Aorta (tissue), 5 donors: ENCODE data around the gene SPRED3. TPM values are rescaled to one million over a fixed set of nuclear protein-coding genes. Genes with fewer than 3 reads are reported as not detected.

Source experiments
- ATAC-seq: fragments of 200-7000 bp; cut with Tn5 transposase; one replicate; pipeline ENCODE4 v1.9.1; 2022; ENCODE audit warnings: moderate library complexity; ENCODE audit not compliant: low FRiP score
- DNase-seq, 2 donors: peaks; one replicate each; pipeline ENCODE4 v3.0.0-alpha.2; 2020
- H3K27ac ChIP-seq, 2 donors: one replicate each; pipeline ENCODE4 v1.5.1; 2013; ENCODE audit warnings: low read length in 2 of 2, mild to moderate bottlenecking in 2 of 2, moderate library complexity in 2 of 2, control low read depth in 1 of 2, inconsistent platforms in 1 of 2, low read depth in 1 of 2
- H3K27me3 ChIP-seq, 2 donors: one replicate each; pipeline ENCODE4 v1.6.1; 2013; ENCODE audit warnings: control low read depth in 1 of 2, low read length in 1 of 2, mild to moderate bottlenecking in 1 of 2, moderate library complexity in 1 of 2; ENCODE audit not compliant: insufficient read depth in 2 of 2, control insufficient read depth in 1 of 2
- H3K36me3 ChIP-seq, 2 donors: one replicate each; pipeline ENCODE4 v1.6.1; 2013; ENCODE audit warnings: control low read depth in 1 of 2, low read length in 1 of 2, mild to moderate bottlenecking in 1 of 2; ENCODE audit not compliant: insufficient read depth in 2 of 2, control insufficient read depth in 1 of 2
- H3K4me1 ChIP-seq, 2 donors: one replicate each; pipeline ENCODE4 v1.6.1; 2013; ENCODE audit warnings: low read length in 2 of 2, control low read depth in 1 of 2, mild to moderate bottlenecking in 1 of 2, moderate library complexity in 1 of 2; ENCODE audit not compliant: insufficient read depth in 2 of 2, control insufficient read depth in 1 of 2
- H3K4me3 ChIP-seq, 2 donors: one replicate each; pipeline ENCODE4 v1.5.1; 2013; ENCODE audit warnings: low read length in 2 of 2, control low read depth in 1 of 2, mild to moderate bottlenecking in 1 of 2
- H3K9me3 ChIP-seq: one replicate; pipeline ENCODE4 v1.6.1; 2013; ENCODE audit warnings: mild to moderate bottlenecking, low read length; ENCODE audit not compliant: control insufficient read depth
- WGBS, 2 donors: extraction: QIAGEN DNeasy Blood & Tissue Kit; methylation state at CpG; one replicate each; pipeline ENCODE4 v1.1.7; 2013; 5-methylcytosine and 5-hydroxymethylcytosine counted together
- intact Hi-C, 2 donors: fragments of 100-400 bp; cut with DNase I; formaldehyde crosslinking; loops; one replicate each; pipeline versions ENCODE4 v1.14.2 to v1.15.0; 2022
- polyA plus RNA-seq, 2 donors: library from polyadenylated mRNA; stranded (reverse); fragments of 200-250 nt; gene quantifications; one replicate each; pipeline ENCODE4 v1.2.3, GENCODE V29; 2013
- total RNA-seq, 2 donors: library from RNA; stranded (reverse); fragmentation: NEBNext Ultra II Directional; extraction: Animal tissue kit (Norgen Biotek cat#: 25700); gene quantifications; one replicate each; pipeline ENCODE4 v1.2.1, GENCODE V29; 2021
- donor health status: healthy with polysubstance abuse.
- donor health status: Bipolar disorder and iron deficiency.
- donor health status: DM: no; HTN: no; CAD: no.
- donor health status: DM: no; HTN: no; CAD: no.
- donor health status: DM: yes; HTN: yes; CAD: no.

SPRED3 gene
- total and polyA plus RNA-seq, 4 donors = 1.9 to 26.1 (median 15.5) TPM

GRCh38 chr19:38355728-38356725 is 32.5 kb upstream of the SPRED3 start:
- H3K27ac ChIP-seq = no peak overlapping the region

DNA sequence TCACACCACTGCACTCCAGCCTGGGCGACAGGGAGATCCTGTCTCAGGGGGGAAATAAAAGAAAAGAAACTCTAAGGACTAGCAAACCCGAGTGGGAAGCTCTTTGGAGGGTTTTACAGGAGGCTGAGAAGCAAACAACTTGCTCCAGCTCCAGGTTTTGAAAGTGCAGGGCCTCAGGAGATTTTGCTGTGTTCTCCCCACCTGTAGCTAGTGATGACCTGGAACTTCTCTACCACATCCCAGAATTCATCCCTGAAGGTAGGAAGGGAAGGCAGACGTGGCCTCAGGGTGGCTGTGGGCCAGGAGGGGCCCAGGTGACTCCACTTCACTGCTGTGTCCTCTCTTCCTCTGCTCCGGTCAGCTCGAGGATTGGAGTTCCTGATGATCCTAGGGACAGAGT is 30.4 kb upstream of the SPRED3 start:
- H3K27ac ChIP-seq = no peak overlapping the region
- ATAC-seq (no peak), DNase-seq (no peak)
- no peaks in the 10 kb centered on the region for H3K27me3 ChIP-seq
- 33 to 34% methylated on average over 5 of the region's 5 CpGs for WGBS, 2 donors
- no peak overlapping the region for H3K4me3 ChIP-seq
- intact Hi-C loops = no loop called here
- no peaks in the 10 kb centered on the region for H3K36me3 ChIP-seq
- H3K9me3 ChIP-seq = no peaks in the 10 kb centered on the region
- H3K4me1 ChIP-seq = no peaks in the 10 kb centered on the region

More at GRCh38 chr19:38355728-38356725, 32.5 kb upstream of the SPRED3 start:
- H3K4me1 ChIP-seq = no peaks in the 10 kb centered on the region
- intact Hi-C loops = no loop called here
- 78% methylated on average over 16 of the region's 16 CpGs for WGBS, 2 donors
- no peaks in the 10 kb centered on the region for H3K9me3 ChIP-seq
- no peak overlapping the region for H3K4me3 ChIP-seq
- DNase-seq (no peak), ATAC-seq (no peak)
- H3K36me3 ChIP-seq = no peaks in the 10 kb centered on the region
- H3K27me3 ChIP-seq = no peaks in the 10 kb centered on the region

- intact Hi-C loops = no loop called here
- Histone ChIP-seq H3K27ac (no peak overlapping the region), H3K9me3 (no peaks in the 10 kb centered on the region), H3K4me3 (no peak overlapping the region), H3K36me3 (no peaks in the 10 kb centered on the region), H3K27me3 (no peaks in the 10 kb centered on the region), H3K4me1 (no peaks in the 10 kb centered on the region)
- ATAC-seq (no peak), DNase-seq (no peak)
- 46 to 47% methylated on average over 18 of the region's 18 CpGs for WGBS, 2 donors
These were observed 29.1 kb upstream of the SPRED3 start for GRCh38 chr19:38359242-38360021.

- 77 to 83% methylated on average over 9 of the region's 9 CpGs for WGBS, 2 donors
- no peak overlapping the region for H3K27ac ChIP-seq
- H3K36me3 ChIP-seq = no peaks in the 10 kb centered on the region
- intact Hi-C loops = no loop called here
- ATAC-seq (no peak), DNase-seq (no peak)
- no peaks in the 10 kb centered on the region for H3K4me1 ChIP-seq
- no peaks in the 10 kb centered on the region for H3K27me3 ChIP-seq
- no peaks in the 10 kb centered on the region for H3K9me3 ChIP-seq
- no peak overlapping the region for H3K4me3 ChIP-seq
These were observed 28.1 kb upstream of the SPRED3 start for GRCh38 chr19:38360351-38360750.

DNA sequence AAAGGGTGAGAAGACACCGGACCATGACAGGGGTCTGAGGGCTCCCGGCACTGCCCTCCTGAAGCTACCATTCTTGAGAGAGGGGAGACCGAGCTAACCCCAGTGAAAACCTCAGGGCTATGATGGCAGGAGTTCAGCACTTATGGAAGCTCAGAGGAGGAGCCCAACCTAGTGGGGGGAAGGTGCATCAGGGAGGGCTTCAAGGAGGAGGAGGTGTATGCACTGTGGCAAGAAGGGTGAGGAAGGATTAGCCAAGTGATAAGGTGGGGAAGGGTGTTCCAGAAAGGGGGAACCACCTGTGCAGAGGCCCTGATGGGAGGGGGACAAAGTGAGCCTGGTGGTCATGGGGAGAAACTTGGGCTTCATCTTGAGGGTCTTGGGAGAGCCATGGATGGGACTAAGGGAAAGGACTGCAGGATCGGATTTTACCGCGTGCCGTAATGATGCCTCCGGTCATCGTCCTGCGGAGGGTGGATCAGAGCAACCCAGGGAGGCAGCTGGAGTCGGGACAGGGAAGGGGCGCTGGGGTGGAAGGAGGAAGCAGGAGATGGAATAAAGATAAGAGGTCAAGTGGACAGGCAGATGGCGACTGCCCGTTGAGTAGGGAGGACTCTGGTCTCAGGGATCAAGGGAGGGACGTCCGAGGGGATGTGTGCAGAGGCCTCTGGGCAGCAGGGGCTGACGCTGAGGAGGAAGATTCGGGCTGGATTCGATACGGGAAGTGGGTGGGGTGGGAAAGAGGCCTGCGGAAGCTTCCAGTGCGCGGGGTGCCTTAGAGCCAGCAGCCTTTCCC is 27.5 kb upstream of the SPRED3 start:
- H3K36me3 ChIP-seq = no peaks in the 10 kb centered on the region

DNA sequence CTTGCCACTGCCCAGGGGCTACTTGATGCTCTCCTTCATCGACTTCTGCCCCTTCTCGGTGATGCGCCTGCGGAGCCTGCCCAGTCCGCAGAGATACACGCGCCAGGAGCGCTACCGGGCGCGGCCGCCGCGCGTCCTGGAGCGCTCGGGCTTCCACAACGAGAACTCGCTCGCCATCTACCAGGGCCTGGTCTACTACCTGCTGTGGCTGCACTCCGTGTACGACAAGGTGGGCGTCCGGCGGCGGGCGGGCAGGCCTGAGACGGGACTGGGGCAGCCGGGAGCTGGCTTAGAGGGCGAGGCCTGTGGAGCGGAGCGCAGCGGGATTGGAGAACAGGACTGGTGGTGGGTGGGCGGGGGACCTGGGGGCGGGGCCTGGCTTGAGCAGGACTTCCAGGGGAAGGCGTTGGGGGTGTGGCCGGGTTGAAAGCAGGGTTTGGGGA is 26.8 kb upstream of the SPRED3 start:
- Histone ChIP-seq H3K4me3 (peak overlapping the region; percentile 16 to 28), H3K27me3 (no peaks in the 10 kb centered on the region), H3K9me3 (no peaks in the 10 kb centered on the region), H3K27ac (no peak overlapping the region), H3K36me3 (no peaks in the 10 kb centered on the region), H3K4me1 (no peaks in the 10 kb centered on the region)
- ATAC-seq = peak; percentile 87
- DNase-seq = peak; percentile 89
- intact Hi-C loops = no loop called here
- 0 to 1% methylated on average over 35 to 37 of the region's 37 CpGs for WGBS, 2 donors

More for the DNA sequence above, 27.5 kb upstream of the SPRED3 start:
- DNase-seq (no peak), ATAC-seq (no peak)
- 21 to 22% methylated on average over 23 of the region's 23 CpGs for WGBS, 2 donors
- intact Hi-C loops = no loop called here
- Histone ChIP-seq H3K9me3 (no peaks in the 10 kb centered on the region), H3K4me1 (no peaks in the 10 kb centered on the region), H3K27me3 (no peaks in the 10 kb centered on the region), H3K4me3 (peak overlapping the region in 1 of 2 donors; percentile 16), H3K27ac (no peak overlapping the region)

- WGBS, 2 donors = 1% methylated on average over 68 of the region's 68 CpGs
- DNase-seq (peak; percentile 92 to 94), ATAC-seq (peak; percentile 66)
- Histone ChIP-seq H3K4me1 (no peaks in the 10 kb centered on the region), H3K27me3 (no peaks in the 10 kb centered on the region), H3K36me3 (no peaks in the 10 kb centered on the region), H3K4me3 (peak overlapping the region; percentile 16 to 28), H3K27ac (no peak overlapping the region), H3K9me3 (no peaks in the 10 kb centered on the region)
- intact Hi-C loops = no loop called here
These were observed 26.2 kb upstream of the SPRED3 start for GRCh38 chr19:38362076-38362945.
